Panc1 (cell line): ENCODE results near the gene SAMD1. TPM values are rescaled to one million over a fixed set of nuclear protein-coding genes. Genes with fewer than 3 reads are reported as not detected.
A peak's percentile ranks its signal among the peaks of the same experiment; 100 is the strongest.

ENCODE experiments used
- ATAC-seq: fragments of 200-7000 bp; cut with Tn5 transposase; 2 replicates; pipeline ENCODE4 v1.9.1; 2020; ENCODE audit warnings: mild to moderate bottlenecking, moderate library complexity
- BruUV-seq: library from RNA; stranded (reverse); fragments of 400-500 nt; replicated peaks from 2 replicates; lab custom pipeline; 2021; lab: Mats Ljungman, UMichigan
- CTCF ChIA-PET: fragments of 300-600 bp; sonication (Branson Sonifier 250); formaldehyde crosslinking; loops from one replicate; lab custom pipeline; 2022; ENCODE audit warnings: antibody characterized with exemption; lab: Charles Lee
- POLR2A ChIA-PET: fragments of 300-600 bp; sonication (Branson Sonifier 250); formaldehyde crosslinking; loops from one replicate; lab custom pipeline; 2022; ENCODE audit warnings: antibody characterized with exemption; lab: Charles Lee
- DNase-seq: peaks from one replicate; pipeline ENCODE4 v3.0.0-alpha.2; 2010; ENCODE audit warnings: low read depth, low spot score
- H3K27ac ChIP-seq: 2 replicates; pipeline ENCODE4 v1.5.1; 2011; ENCODE audit warnings: mild to moderate bottlenecking, low read length, inconsistent platforms
- H3K27me3 ChIP-seq: fragments of 200-500 bp; sonication (Bioruptor generic); 2 replicates; pipeline ENCODE4 v1.6.0; 2014; ENCODE audit warnings: low read length, inconsistent platforms; ENCODE audit not compliant: control insufficient read depth, insufficient read depth
- H3K36me3 ChIP-seq: fragments of 200-500 bp; sonication (Bioruptor generic); 2 replicates; pipeline ENCODE4 v1.5.1; 2014; ENCODE audit warnings: inconsistent platforms, mild to moderate bottlenecking, low read length, moderate library complexity; ENCODE audit not compliant: control insufficient read depth, insufficient read depth
- H3K4me1 ChIP-seq: 2 replicates; pipeline ENCODE4 v1.5.1; 2011; ENCODE audit warnings: inconsistent platforms, mild to moderate bottlenecking, low read length, moderate library complexity; ENCODE audit not compliant: control insufficient read depth, insufficient read depth
- H3K4me3 ChIP-seq, 2 experiments: 2 replicates each; pipeline ENCODE4 v1.5.1; 2011 to 2012; ENCODE audit warnings: low read depth in 2 of 2, low read length in 2 of 2, mild to moderate bottlenecking in 2 of 2, inconsistent platforms in 1 of 2, moderate library complexity in 1 of 2
- H3K9me3 ChIP-seq: fragments of 200-500 bp; sonication (Bioruptor generic); 2 replicates; pipeline ENCODE4 v1.5.1; 2014; ENCODE audit warnings: low read depth, mild to moderate bottlenecking, inconsistent platforms, low read length, moderate library complexity; ENCODE audit not compliant: control insufficient read depth, insufficient read depth
- CTCF ChIP-seq: fragments of 450-650 bp; IDR thresholded peaks from 2 replicates; pipeline ENCODE4 v1.5.1; 2017; ENCODE audit warnings: mild to moderate bottlenecking
- POLR2AphosphoS5 ChIP-seq: IDR thresholded peaks from 2 replicates; pipeline ENCODE4 v1.6.1; 2012; ENCODE audit warnings: mild to moderate bottlenecking, low read depth, low read length, moderate library complexity
- REST ChIP-seq, 2 experiments: IDR thresholded peaks; 2 replicates each; pipeline ENCODE4 v1.6.1; 2011 to 2012; ENCODE audit warnings: low read depth in 2 of 2, control low read depth in 1 of 2, low read length in 1 of 2, mild to moderate bottlenecking in 1 of 2, moderate library complexity in 1 of 2; ENCODE audit not compliant: insufficient read depth in 1 of 2
- SIN3A ChIP-seq: IDR thresholded peaks from 2 replicates; pipeline ENCODE4 v1.6.1; 2012; ENCODE audit warnings: low read depth, mild to moderate bottlenecking, low read length, moderate library complexity, borderline replicate concordance; ENCODE audit not compliant: insufficient read depth
- TCF7L2 ChIP-seq: IDR thresholded peaks from 2 replicates; pipeline ENCODE4 v1.6.1; 2011; ENCODE audit warnings: mild to moderate bottlenecking, low read depth, low read length, inconsistent platforms
- in situ Hi-C: cut with HindIII; loops from 2 replicates; pipeline ENCODE4 v1.10.0; 2016; ENCODE audit warnings: low sequenced_read_pairs, low pct_unique_long_range_greater_than_20kb
- intact Hi-C: fragments of 100-400 bp; cut with micrococcal nuclease; formaldehyde crosslinking; loops from one replicate; pipeline ENCODE4 v1.10.0; 2022; ENCODE audit not compliant: unreplicated experiment
- total RNA-seq: library from RNA; stranded (reverse); gene quantifications from one replicate; pipeline ENCODE4 v1.2.1, GENCODE V29; 2021; ENCODE audit not compliant: unreplicated experiment

The SAMD1 gene
- total RNA-seq, 1 experiment from 2014 or later = 82.0 TPM

- in situ Hi-C loops (no loop called here), intact Hi-C loops (no loop called here)
- no TSS peak for BruUV-seq
- TF ChIP-seq TCF7L2 = no peak
- no peak for TF ChIP-seq CTCF
- TF ChIP-seq POLR2AphosphoS5 = no peak
- no peak for TF ChIP-seq REST (IDR thresholded peaks at IDR 0.05; ENCODE audit: insufficient read depth in 1 of 2, low read depth in 2 of 2, low read length in 1 of 2)
- no peak for TF ChIP-seq SIN3A
- peaks cover 8% of the 10 kb centered on the region; the same call in 1 of the 2 replicates for H3K4me1 ChIP-seq
- ATAC-seq (no peak), DNase-seq (no peak)
- POLR2A ChIA-PET = interaction anchor here (0.6 kb wide), 1 partner anchor 384 kb away, joined by 10 read pairs; no protein-coding TSS in a partner anchor
- CTCF ChIA-PET = no interaction called here
- H3K36me3 ChIP-seq = peaks cover 6% of the 10 kb centered on the region; the same call in 1 of the 2 replicates
- peak overlapping the region; percentile 81 for H3K27ac ChIP-seq
- no peaks in the 10 kb centered on the region for H3K9me3 ChIP-seq
- no peak overlapping the region for H3K4me3 ChIP-seq
- H3K27me3 ChIP-seq = no peaks in the 10 kb centered on the region
Observed at GRCh38 chr19:14138576-14139265, 48.2 kb upstream of the SAMD1 start.

GRCh38 chr19:14136509-14137281 is 46.1 kb upstream of the SAMD1 start, which contains the start of gene ASF1B:
TSS of gene ASF1B (minus strand) at chr19:14136589. CDS start at chr19:14136456, 133 bp downstream.
- ChIA-PET POLR2A (interaction anchor here (0.5 to 0.7 kb wide), 4 partner anchors 12 to 276 kb away, joined by 3 to 12 read pairs (median 3); no protein-coding TSS in a partner anchor), CTCF (interaction anchor here (0.6 to 1.8 kb wide), 8 partner anchors 12 to 342 kb away, joined by 3 to 6 read pairs (median 5); no protein-coding TSS in a partner anchor)
- in situ Hi-C loops = no loop called here
- DNase-seq = peak; percentile 94
- ATAC-seq = peak; percentile 93
- Histone ChIP-seq H3K36me3 (peaks cover 6% of the 10 kb centered on the region; the same call in 1 of the 2 replicates), H3K27ac (peak within 1 kb of the TSS; percentile 81), H3K4me3 (peak within 1 kb of the TSS; percentile 62 to 76), H3K27me3 (no peaks in the 10 kb centered on the region), H3K4me1 (peaks cover 8% of the 10 kb centered on the region; the same call in 1 of the 2 replicates), H3K9me3 (no peaks in the 10 kb centered on the region)
- TF ChIP-seq TCF7L2 = 0 out of 2 replicates have a peak, but pooled peaks have one; percentile 18
- TF ChIP-seq POLR2AphosphoS5 = peak; percentile 89; the same call in 1 of the 2 replicates
- peak; percentile 93 for TF ChIP-seq CTCF
- no peak for TF ChIP-seq REST (IDR thresholded peaks at IDR 0.05; ENCODE audit: insufficient read depth in 1 of 2, low read depth in 2 of 2, low read length in 1 of 2)
- peak; percentile 97 for TF ChIP-seq SIN3A
- intact Hi-C loops = no loop called here
- BruUV-seq = no TSS peak
